Measurements from ENCODE around the gene JDP2. TPM values are rescaled to one million over a fixed set of nuclear protein-coding genes. Genes with fewer than 3 reads are reported as not detected.

JDP2 gene
- total RNA-seq, 2 donors from 2014 or later, result 81.8 to 100 TPM

- Histone ChIP-seq H3K36me3 (no peaks in the 10 kb centered on the region), H3K27ac (no peak overlapping the region), H3K9me3 (no peaks in the 10 kb centered on the region), H3K4me3 (no peak overlapping the region), H3K4me1 (ENCODE audit: control insufficient read depth in 1 of 2, low read depth in 2 of 2) (no peaks in the 10 kb centered on the region), H3K27me3 (replicated peaks; ENCODE audit: insufficient read depth) (no peaks in the 10 kb centered on the region)
- ATAC-seq (ENCODE audit: insufficient number of reproducible peaks, low FRiP score, low read depth) (no peak), DNase-seq (ENCODE audit: low spot score) (no peak)
- no peak for TF ChIP-seq CTCF (IDR thresholded peaks at IDR 0.05)
Measured at GRCh38 chr14:75411214-75411540, 16.6 kb upstream of the JDP2 start.

GRCh38 chr14:75413013-75413412 is 14.8 kb upstream of the JDP2 start:
- Histone ChIP-seq H3K27me3 (replicated peaks; ENCODE audit: insufficient read depth) (no peaks in the 10 kb centered on the region), H3K27ac (no peak overlapping the region), H3K9me3 (no peaks in the 10 kb centered on the region), H3K4me3 (no peak overlapping the region), H3K36me3 (no peaks in the 10 kb centered on the region), H3K4me1 (ENCODE audit: control insufficient read depth in 1 of 2, low read depth in 2 of 2) (no peaks in the 10 kb centered on the region)
- ATAC-seq (ENCODE audit: insufficient number of reproducible peaks, low FRiP score, low read depth), result no peak
- DNase-seq (ENCODE audit: low spot score), result no peak
- no peak for TF ChIP-seq CTCF (IDR thresholded peaks at IDR 0.05)

- DNase-seq (ENCODE audit: low spot score) (no peak), ATAC-seq (ENCODE audit: insufficient number of reproducible peaks, low FRiP score, low read depth) (no peak)
- no peak for TF ChIP-seq CTCF (IDR thresholded peaks at IDR 0.05)
- no peaks in the 10 kb centered on the region for H3K27me3 ChIP-seq (replicated peaks; ENCODE audit: insufficient read depth)
- no peak overlapping the region for H3K27ac ChIP-seq
- no peak overlapping the region for H3K4me3 ChIP-seq
- H3K9me3 ChIP-seq, result no peaks in the 10 kb centered on the region
- H3K36me3 ChIP-seq, result no peaks in the 10 kb centered on the region
- no peaks in the 10 kb centered on the region for H3K4me1 ChIP-seq (ENCODE audit: control insufficient read depth in 1 of 2, low read depth in 2 of 2)
Measured at GRCh38 chr14:75417674-75418073, 10.1 kb upstream of the JDP2 start.

- Histone ChIP-seq H3K27ac (no peak overlapping the region), H3K4me3 (no peak overlapping the region), H3K36me3 (no peaks in the 10 kb centered on the region), H3K9me3 (no peaks in the 10 kb centered on the region), H3K27me3 (replicated peaks; ENCODE audit: insufficient read depth) (no peaks in the 10 kb centered on the region), H3K4me1 (ENCODE audit: control insufficient read depth in 1 of 2, low read depth in 2 of 2) (no peaks in the 10 kb centered on the region)
- ATAC-seq (ENCODE audit: insufficient number of reproducible peaks, low FRiP score, low read depth), result no peak
- TF ChIP-seq CTCF (IDR thresholded peaks at IDR 0.05), result no peak
- no peak for DNase-seq (ENCODE audit: low spot score)
Measured at GRCh38 chr14:75418850-75419768, 8.7 kb upstream of the JDP2 start.

- H3K27me3 ChIP-seq (replicated peaks; ENCODE audit: insufficient read depth), result no peaks in the 10 kb centered on the region
- peaks cover 0 to 3% of the 10 kb centered on the region in 2 donors for H3K4me1 ChIP-seq (ENCODE audit: control insufficient read depth in 1 of 2, low read depth in 2 of 2)
- DNase-seq (ENCODE audit: low spot score) (no peak), ATAC-seq (ENCODE audit: insufficient number of reproducible peaks, low FRiP score, low read depth) (no peak)
- H3K36me3 ChIP-seq, result no peaks in the 10 kb centered on the region
- H3K4me3 ChIP-seq, result no peak overlapping the region
- no peak overlapping the region for H3K27ac ChIP-seq
- no peak for TF ChIP-seq CTCF (IDR thresholded peaks at IDR 0.05)
- H3K9me3 ChIP-seq, result no peaks in the 10 kb centered on the region
Measured at GRCh38 chr14:75422169-75422568, 5.7 kb upstream of the JDP2 start.

All from thoracic aorta (tissue), 2 donors.